ENCODE results near the gene KATNB1. TPM values are rescaled to one million over a fixed set of nuclear protein-coding genes. Genes with fewer than 3 reads are reported as not detected.
"Not testable (repeated sequence)": the region's sequence is repeated elsewhere in the genome, so short reads cannot be mapped to it uniquely, and the experiment has no call there.

Gene KATNB1
- total RNA-seq, 1 experiment from 2014 or later: 37.7 TPM

DNA sequence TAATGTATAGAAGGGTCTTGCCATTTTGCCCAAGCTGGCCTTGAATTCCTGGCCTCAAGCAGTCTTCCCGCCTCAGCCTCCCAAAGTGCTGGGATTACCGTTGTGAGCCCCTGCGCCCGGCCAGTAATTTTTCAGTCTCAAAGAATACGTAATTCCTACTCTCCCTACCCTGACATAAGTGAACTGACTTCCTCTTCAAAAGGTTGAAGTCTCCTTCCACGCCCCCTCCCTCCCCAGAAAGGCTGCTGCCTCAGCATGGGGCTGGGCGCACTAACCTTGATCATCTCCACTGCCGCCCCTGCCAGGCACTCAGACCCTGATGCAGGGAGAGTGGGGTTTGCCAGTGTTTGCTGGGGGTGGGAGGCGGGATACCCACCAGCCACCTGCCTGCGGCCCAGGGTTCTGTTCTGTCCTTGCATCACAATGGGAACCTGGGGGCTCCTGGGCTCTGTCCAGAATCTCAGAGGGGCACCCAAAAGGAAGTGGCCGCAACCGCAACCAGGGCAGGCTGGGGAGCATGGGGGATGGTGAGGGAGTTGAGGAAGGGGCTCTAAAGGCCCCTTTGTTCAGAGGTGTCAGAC, 39.2 kb downstream of the KATNB1 start:
- no TSS peak for BruUV-seq (replicated peaks)
- H3K36me3 ChIP-seq (ENCODE audit: low read depth, low read length): no peaks in the 10 kb centered on the region
- no peaks in the 10 kb centered on the region for H3K79me2 ChIP-seq (ENCODE audit: low read length)
- no peaks in the 10 kb centered on the region for H3F3A ChIP-seq (ENCODE audit: low read length, unreplicated experiment)
- no peak for DNase-seq
- no peaks in the 10 kb centered on the region for H3K27me3 ChIP-seq (ENCODE audit: low read length)
- ATAC-seq: no peak
- H2AFZ ChIP-seq (ENCODE audit: low read length): no peak overlapping the region
- intact Hi-C loops (cut with micrococcal nuclease): no loop called here
- TF ChIP-seq EZH2 (IDR thresholded peaks at IDR 0.05; ENCODE audit: low read length, unreplicated experiment) (no peak), EZH2phosphoT487 (IDR thresholded peaks at IDR 0.05; ENCODE audit: borderline replicate concordance, low read length) (no peak)
- TF ChIP-seq, protein P1, sequence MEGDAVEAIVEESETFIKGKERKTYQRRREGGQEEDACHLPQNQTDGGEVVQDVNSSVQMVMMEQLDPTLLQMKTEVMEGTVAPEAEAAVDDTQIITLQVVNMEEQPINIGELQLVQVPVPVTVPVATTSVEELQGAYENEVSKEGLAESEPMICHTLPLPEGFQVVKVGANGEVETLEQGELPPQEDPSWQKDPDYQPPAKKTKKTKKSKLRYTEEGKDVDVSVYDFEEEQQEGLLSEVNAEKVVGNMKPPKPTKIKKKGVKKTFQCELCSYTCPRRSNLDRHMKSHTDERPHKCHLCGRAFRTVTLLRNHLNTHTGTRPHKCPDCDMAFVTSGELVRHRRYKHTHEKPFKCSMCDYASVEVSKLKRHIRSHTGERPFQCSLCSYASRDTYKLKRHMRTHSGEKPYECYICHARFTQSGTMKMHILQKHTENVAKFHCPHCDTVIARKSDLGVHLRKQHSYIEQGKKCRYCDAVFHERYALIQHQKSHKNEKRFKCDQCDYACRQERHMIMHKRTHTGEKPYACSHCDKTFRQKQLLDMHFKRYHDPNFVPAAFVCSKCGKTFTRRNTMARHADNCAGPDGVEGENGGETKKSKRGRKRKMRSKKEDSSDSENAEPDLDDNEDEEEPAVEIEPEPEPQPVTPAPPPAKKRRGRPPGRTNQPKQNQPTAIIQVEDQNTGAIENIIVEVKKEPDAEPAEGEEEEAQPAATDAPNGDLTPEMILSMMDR (conservative IDR thresholded peaks at IDR 0.05; ENCODE audit: low read depth, low read length): no peak
- no peak overlapping the region for H3K9ac ChIP-seq (ENCODE audit: low read length)
- no peak overlapping the region for H3K4me2 ChIP-seq (ENCODE audit: low read length)
- H4K20me1 ChIP-seq (ENCODE audit: low read length): no peaks in the 10 kb centered on the region
- H3K27ac ChIP-seq (ENCODE audit: low read length): no peak overlapping the region
- H3K4me1 ChIP-seq (ENCODE audit: insufficient read depth, low read length): no peaks in the 10 kb centered on the region
- no peaks in the 10 kb centered on the region for H3K9me3 ChIP-seq (ENCODE audit: low read length)
- ChIA-PET CTCF (no interaction called here), POLR2A (ENCODE audit: unreplicated experiment) (no interaction called here)
- no peak overlapping the region for H3K4me3 ChIP-seq (ENCODE audit: low read length)
- H3K9me2 ChIP-seq (replicated peaks; ENCODE audit: low read length): no peaks in the 10 kb centered on the region

DNA sequence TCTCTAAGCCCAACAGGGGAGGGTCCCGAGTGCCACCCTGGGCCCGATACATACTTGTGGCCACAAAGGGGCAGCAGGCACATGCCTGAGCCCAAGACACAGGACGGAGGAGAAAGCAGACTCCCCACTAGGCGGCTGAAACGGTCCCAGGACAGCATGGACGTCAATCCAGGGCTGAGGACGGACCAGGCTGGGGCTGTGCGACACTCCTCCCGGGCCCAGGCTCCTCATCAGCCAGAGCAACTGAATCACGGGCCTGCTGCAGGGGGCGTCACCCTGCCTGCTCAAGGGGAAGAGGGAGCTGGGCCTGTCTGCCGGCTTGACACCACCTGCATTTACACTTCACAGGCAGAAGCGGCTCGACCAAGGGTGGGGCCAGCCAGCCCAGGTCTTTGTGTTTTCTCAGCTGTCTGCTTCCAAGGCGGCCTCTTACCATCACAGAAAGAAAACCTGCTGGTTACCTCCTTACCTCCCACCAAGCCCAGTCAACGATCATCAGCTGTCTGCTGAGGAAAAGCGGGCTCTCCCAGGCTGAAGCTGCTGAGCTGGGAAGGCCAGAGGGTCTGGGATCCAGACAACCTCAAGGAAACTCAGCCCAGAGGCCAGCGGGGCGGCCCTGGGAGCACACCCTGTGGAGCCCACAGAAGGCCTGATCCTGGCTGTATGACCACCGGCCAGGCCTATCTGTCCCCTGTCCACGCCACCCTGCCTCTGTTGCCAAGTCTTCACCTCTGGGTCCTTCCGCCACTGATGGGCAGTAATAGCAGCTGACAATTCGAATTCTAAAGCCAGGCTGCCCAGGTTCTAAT, 40.3 kb downstream of the KATNB1 start:
- ChIA-PET POLR2A (ENCODE audit: unreplicated experiment) (no interaction called here), CTCF (no interaction called here)
- Histone ChIP-seq H4K20me1 (ENCODE audit: low read length) (no peaks in the 10 kb centered on the region), H3K27me3 (ENCODE audit: low read length) (no peaks in the 10 kb centered on the region), H2AFZ (ENCODE audit: low read length) (no peak overlapping the region), H3K4me3 (ENCODE audit: low read length) (no peak overlapping the region), H3K79me2 (ENCODE audit: low read length) (no peaks in the 10 kb centered on the region), H3K4me1 (ENCODE audit: insufficient read depth, low read length) (no peaks in the 10 kb centered on the region), H3K4me2 (ENCODE audit: low read length) (no peak overlapping the region), H3K27ac (ENCODE audit: low read length) (no peak overlapping the region), H3K9ac (ENCODE audit: low read length) (no peak overlapping the region), H3K9me3 (ENCODE audit: low read length) (no peaks in the 10 kb centered on the region), H3F3A (ENCODE audit: low read length, unreplicated experiment) (no peaks in the 10 kb centered on the region), H3K9me2 (replicated peaks; ENCODE audit: low read length) (no peaks in the 10 kb centered on the region), H3K36me3 (ENCODE audit: low read depth, low read length) (no peaks in the 10 kb centered on the region)
- no peak for DNase-seq
- ATAC-seq: peak; percentile 11; the same call in 1 of the 2 replicates
- BruUV-seq (replicated peaks): no TSS peak
- no peak for TF ChIP-seq EZH2phosphoT487 (IDR thresholded peaks at IDR 0.05; ENCODE audit: borderline replicate concordance, low read length)
- TF ChIP-seq, protein P1 (conservative IDR thresholded peaks at IDR 0.05; ENCODE audit: low read depth, low read length): peak; percentile 37; the same call in 1 of the 2 replicates
- intact Hi-C loops (cut with micrococcal nuclease): no loop called here

DNA sequence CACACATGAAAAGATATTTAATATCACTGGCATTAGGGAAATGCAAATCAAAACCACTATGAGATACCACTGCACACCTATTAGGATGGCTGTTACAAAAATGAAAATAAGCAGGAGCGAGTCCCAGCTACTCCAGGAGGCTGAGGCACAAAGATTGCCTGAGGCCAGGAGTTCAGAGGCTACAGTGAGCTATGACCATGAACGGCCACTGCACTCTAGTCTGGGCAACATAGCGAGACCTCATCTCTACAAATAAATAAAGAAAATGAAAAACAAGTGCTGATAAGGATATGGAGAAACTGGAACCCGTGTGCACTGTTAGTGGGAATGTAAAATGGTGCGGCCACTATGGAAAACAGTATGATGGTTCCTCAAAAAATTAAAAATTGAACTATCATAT, 43.1 kb downstream of the KATNB1 start:
- no peaks in the 10 kb centered on the region for H3K27me3 ChIP-seq (ENCODE audit: low read length)
- no peaks in the 10 kb centered on the region for H3K9me3 ChIP-seq (ENCODE audit: low read length)
- no peaks in the 10 kb centered on the region for H3K4me1 ChIP-seq (ENCODE audit: insufficient read depth, low read length)
- no TSS peak for BruUV-seq (replicated peaks)
- no peak overlapping the region for H3K4me3 ChIP-seq (ENCODE audit: low read length)
- POLR2A ChIA-PET (ENCODE audit: unreplicated experiment): no interaction called here
- DNase-seq (no peak), ATAC-seq (no peak)
- H3K9ac ChIP-seq (ENCODE audit: low read length): no peak overlapping the region
- no peak overlapping the region for H2AFZ ChIP-seq (ENCODE audit: low read length)
- intact Hi-C loops (cut with micrococcal nuclease): no loop called here
- H3K27ac ChIP-seq (ENCODE audit: low read length): no peak overlapping the region
- TF ChIP-seq, protein P1 (conservative IDR thresholded peaks at IDR 0.05; ENCODE audit: low read depth, low read length): no peak
- TF ChIP-seq EZH2phosphoT487 (IDR thresholded peaks at IDR 0.05; ENCODE audit: borderline replicate concordance, low read length): no peak
- H3F3A ChIP-seq (ENCODE audit: low read length, unreplicated experiment): no peaks in the 10 kb centered on the region
- CTCF ChIA-PET: no interaction called here
- no peaks in the 10 kb centered on the region for H3K79me2 ChIP-seq (ENCODE audit: low read length)
- no peaks in the 10 kb centered on the region for H4K20me1 ChIP-seq (ENCODE audit: low read length)
- no peak overlapping the region for H3K4me2 ChIP-seq (ENCODE audit: low read length)
- no peaks in the 10 kb centered on the region for H3K9me2 ChIP-seq (replicated peaks; ENCODE audit: low read length)
- H3K36me3 ChIP-seq (ENCODE audit: low read depth, low read length): no peaks in the 10 kb centered on the region

DNA sequence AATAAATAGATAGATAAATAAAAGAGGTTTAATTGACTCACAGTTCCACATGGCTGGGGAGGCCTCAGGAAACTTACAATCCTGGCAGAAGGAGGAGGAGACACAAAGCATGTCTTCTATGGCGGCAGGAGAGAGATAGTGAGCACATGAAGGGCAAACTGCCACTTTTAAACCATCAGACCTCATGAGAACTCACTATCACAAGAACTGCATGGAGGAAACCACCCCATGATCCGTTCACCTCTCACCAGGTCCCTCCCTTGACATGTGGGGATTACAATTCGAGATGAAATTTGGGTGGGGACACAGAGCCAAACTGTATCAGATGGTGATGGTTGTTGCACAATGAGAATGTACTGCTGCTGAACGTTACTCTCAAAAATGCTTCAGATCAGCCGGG, 44.3 kb downstream of the KATNB1 start:
- H3K4me3 ChIP-seq (ENCODE audit: low read length); H3K79me2 ChIP-seq (ENCODE audit: low read length); ATAC-seq; H3K27me3 ChIP-seq (ENCODE audit: low read length); H3K9me2 ChIP-seq (replicated peaks; ENCODE audit: low read length); H3K4me2 ChIP-seq (ENCODE audit: low read length); DNase-seq; H3K9me3 ChIP-seq (ENCODE audit: low read length); H3K4me1 ChIP-seq (ENCODE audit: insufficient read depth, low read length); intact Hi-C loops (cut with micrococcal nuclease); POLR2A ChIA-PET (ENCODE audit: unreplicated experiment); H3K9ac ChIP-seq (ENCODE audit: low read length); H4K20me1 ChIP-seq (ENCODE audit: low read length); H3K27ac ChIP-seq (ENCODE audit: low read length); BruUV-seq (replicated peaks); CTCF ChIA-PET; H2AFZ ChIP-seq (ENCODE audit: low read length); H3F3A ChIP-seq (ENCODE audit: low read length, unreplicated experiment); H3K36me3 ChIP-seq (ENCODE audit: low read depth, low read length): not testable (repeated sequence)
